GM21360 (cell line): ENCODE results near the gene DSCAML1.

Experiments
- ATAC-seq: cut with Tn5 transposase; IDR thresholded peaks from one replicate; pipeline ENCODE4 v1.9.1; 2021; ENCODE audit warnings: mild to moderate bottlenecking, moderate library complexity; ENCODE audit not compliant: unreplicated experiment

The DSCAML1 gene

GRCh38 chr11:117394221-117394925 lies 402.6 kb downstream of the DSCAML1 start:
- ATAC-seq, result no peak

DNA sequence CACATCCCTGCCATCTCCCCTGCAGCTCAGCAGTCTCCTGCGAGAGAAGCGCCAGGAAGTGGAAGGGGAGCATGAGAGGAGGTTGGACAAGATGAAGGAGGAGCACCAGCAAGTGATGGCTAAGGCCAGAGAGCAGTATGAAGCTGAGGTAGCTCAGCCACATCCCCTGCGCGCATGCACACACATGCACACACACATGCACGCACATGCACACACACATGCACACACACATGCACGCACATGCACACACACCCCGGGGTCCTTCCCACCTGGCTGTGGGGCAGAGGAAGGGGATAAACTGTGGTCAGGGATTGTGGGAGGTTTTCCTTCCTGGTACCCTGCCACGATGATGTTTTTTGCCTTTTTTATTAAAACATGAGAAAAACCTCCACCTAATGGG lies 404.0 kb downstream of the DSCAML1 start:
- ATAC-seq, result no peak

DNA sequence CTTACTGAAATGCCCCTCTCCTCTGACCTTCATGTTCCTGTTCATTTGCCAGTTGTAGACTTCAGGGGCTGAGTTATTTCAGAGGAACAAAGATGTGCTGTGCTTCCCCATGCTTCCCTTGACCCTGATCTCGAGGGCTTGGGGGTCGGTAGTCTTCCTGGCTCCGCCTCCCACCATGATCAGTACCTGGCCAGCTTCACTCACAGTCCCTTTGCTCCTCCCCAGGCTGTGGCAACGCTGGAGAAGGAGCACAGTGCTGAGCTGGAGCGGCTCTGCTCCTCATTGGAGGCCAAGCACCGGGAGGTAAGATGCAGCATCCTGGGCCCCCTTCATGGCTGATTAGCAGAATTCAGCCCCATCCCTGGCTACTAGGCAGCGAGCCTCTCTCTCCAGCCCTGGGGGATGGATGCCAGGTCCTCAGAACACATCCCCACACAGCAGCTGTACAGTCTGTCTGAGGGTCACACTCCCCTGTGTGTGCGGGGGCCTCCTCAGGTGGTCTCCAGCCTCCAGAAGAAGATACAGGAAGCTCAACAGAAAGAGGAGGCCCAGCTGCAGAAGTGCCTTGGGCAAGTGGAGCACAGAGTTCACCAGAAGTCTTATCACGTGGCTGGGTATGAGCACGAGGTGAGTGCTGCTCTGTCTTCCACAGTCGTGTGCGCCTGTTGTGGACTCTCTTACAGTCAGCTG lies 404.9 kb downstream of the DSCAML1 start:
- no peak for ATAC-seq

GRCh38 chr11:117391181-117391580 lies 405.8 kb downstream of the DSCAML1 start:
- ATAC-seq, result no peak

DNA sequence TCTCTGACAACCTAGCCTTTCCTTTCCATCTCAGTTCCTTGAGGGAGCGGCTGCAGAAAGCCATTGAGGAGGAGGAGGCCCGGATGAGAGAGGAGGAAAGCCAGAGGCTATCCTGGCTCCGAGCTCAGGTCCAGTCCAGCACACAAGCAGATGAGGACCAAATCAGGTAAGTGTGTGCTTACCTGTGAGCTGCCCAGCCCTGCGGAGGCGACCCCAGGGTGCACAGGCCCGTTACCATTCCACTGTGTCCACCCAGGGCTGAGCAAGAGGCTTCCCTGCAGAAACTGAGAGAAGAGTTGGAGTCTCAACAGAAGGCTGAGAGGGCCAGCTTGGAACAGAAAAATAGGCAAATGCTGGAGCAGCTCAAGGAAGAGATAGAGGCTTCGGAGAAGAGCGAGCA lies 406.3 kb downstream of the DSCAML1 start:
- ATAC-seq, result no peak

DNA sequence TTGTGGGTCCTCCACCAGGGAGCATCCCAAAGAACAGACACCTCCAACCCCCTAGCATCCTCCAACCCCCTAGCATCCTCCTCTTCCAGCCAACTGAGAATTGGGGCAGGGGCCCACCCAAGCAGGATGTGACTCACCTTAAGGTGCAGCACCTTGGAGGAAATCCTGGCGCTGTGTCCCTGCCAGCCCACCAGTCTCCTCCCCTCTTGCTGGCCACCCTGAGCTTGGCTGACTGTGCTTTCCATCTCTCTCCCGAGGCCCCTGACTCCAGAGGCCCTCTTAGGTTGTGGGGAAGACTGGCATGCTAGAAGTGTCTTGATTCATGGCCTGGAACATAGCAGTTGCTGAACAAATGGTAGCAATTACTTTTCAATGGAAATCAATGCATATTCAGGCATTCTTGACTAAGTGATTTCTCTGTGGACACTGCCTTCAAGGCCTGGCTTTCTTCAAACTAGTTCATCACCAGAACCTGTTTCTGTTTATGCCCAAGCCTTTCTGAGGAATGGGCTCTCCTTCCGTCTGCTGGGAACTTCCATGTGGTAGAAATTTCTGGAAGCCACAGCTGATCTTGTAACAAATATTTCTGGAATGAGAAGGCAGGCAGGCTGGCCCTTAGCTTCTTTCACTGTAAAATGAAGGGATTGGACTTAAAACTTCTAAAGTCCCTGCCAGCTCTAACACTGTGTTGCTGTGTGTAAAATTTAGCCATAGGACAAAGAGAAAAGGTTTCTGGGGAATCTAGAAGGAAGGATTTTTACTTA lies 408.8 kb downstream of the DSCAML1 start:
- ATAC-seq, result no peak

DNA sequence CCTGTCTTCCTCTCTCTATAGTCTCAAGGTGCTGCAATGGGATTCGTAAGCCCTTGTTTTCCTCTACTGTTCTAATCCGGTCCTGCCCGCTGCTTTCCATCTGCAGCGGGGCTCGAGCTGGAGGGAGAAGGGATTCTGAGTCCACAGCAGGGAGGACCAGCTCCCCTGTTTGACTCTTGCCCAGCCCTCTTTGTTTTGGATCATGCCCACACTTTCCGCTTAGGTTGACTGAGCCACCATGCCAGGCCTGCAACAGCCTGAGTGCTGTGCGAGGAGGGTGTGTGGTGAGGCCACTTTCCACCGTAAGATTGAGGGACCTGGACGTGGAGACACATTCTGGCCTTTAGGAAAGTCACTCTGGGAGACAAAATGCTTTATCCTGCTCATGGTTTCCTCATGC lies 411.1 kb downstream of the DSCAML1 start:
- ATAC-seq, result no peak

- ATAC-seq, result no peak
Measured at GRCh38 chr11:117385471-117385870, 411.5 kb downstream of the DSCAML1 start.

GRCh38 chr11:117384045-117384444 lies 413.0 kb downstream of the DSCAML1 start:
- ATAC-seq, result no peak

DNA sequence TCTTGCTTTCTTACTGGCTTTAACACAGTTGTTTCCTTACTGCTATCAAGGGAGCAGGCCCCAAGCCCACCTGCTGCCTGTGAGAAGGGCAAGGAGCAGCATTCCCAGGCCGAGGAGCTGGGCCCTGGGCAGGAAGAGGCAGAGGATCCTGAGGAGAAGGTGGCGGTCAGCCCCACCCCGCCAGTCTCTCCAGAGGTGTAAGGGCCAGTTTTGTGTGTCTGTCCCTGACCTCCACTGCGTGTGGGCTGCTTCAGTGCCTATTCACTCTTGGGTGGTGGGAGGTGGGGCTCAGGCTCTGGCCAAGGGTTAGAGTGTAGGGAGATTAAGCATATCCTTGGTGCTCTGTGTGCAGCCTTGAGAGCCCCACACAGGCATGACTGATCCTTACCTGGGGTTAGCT lies 414.3 kb downstream of the DSCAML1 start:
- ATAC-seq, result no peak

DNA sequence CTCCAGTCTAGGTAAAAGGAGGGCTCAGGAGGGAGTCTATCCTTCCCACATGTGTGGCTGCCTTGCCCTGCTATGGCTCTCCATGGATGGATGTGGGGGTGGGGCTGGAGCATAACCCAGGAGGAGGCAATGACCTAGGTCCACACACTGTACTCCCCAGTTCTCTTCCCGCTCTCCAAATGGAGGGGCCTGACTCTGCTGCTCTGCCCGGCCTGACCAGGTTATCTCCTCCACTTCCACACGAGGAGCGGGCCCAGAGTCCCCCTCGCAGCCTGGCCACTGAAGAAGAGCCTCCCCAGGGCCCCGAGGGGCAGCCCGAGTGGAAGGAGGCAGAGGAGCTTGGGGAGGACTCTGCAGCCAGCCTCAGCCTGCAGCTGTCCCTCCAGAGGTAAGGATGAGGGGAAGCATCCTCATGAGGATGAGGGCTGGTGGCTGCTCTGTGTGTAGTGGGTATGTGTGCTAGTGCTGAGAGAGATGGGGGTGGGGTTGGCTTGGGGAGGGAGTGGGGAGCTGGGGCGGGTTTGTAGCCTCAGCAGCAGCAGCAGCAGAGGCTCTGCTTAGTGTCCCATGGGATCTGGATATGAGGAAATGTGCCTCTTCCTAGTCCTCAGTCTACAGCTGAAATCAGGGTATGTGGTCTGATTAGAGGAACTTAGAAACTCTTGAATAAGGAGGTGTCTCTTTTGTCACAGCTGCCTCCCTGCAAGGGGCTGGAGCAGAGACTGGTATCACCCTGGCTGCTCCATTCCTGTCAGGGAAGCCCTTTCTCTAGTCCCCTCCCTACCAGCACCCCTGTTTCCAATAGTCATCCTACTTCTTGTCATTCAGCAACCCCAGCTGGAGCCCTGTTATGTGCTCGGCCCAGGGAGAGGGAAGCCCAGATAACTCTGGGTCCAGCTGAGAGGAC lies 415.3 kb downstream of the DSCAML1 start:
- ATAC-seq, result no peak

GRCh38 chr11:117380676-117381075 lies 416.3 kb downstream of the DSCAML1 start:
- ATAC-seq, result no peak

DNA sequence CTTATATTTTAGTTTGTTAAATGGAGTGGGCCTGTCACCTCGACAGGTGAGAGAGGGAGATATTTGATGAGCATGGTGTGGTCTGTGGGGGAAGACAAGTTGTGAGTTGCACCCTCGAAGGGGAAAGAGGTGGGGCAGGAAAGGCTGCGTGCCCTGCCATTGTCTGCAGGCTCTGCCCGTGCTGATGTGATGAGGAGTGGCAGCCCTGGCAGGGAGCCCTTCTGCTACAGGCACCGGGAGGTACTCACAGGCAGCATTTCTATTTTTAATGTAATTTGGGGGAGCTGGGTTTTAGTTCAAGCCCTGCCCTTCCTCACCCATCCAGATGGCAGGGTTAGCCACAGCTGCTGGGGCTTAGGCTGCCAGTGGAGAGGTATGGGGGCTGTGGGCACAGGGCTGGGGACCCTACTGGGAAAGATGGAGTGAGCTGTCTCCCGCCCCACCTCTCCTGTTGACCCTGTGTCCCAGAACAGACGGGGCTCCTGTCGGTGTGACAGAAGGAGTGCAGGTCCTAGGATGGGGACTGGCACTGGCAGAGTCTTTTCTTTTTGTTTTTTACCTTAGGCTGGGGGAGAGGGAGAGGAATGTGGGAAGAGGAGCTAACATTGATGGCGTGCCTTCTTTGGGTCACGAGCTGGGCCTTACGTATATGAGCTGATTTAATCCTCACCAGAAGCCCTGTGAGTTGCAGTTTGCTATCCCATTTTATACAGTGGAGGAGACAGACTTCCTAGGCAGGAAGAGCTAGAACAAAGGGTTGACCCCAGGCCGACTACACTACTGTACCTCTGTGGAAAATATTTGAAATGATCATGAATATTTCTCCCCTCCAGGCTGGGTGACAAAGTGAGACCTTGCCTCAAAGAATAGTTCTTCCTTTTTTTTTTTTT lies 417.8 kb downstream of the DSCAML1 start:
- ATAC-seq, result no peak
